Measurements from ENCODE around the gene SLC16A9. TPM values are rescaled to one million over a fixed set of nuclear protein-coding genes. Genes with fewer than 3 reads are reported as not detected.
"Not testable (repeated sequence)": the region's sequence is repeated elsewhere in the genome, so short reads cannot be mapped to it uniquely, and the experiment has no call there.

SLC16A9 gene
- total RNA-seq, 1 donor from 2014 or later = 1.2 TPM

- H3K4me3 Mint-ChIP-seq = no peak overlapping the region
- no peaks in the 10 kb centered on the region for H3K9me3 Mint-ChIP-seq
- no peak overlapping the region for H3K27ac Mint-ChIP-seq
- H3K4me1 Mint-ChIP-seq = no peaks in the 10 kb centered on the region
- ChIA-PET CTCF (no interaction called here), POLR2A (no interaction called here)
- no peaks in the 10 kb centered on the region for H3K36me3 Mint-ChIP-seq (ENCODE audit: low read depth)
- no peak for TF ChIP-seq CTCF (IDR thresholded peaks at IDR 0.05)
- ATAC-seq (ENCODE audit: low read depth) = no peak
- no peak for DNase-seq
- peaks cover 8% of the 10 kb centered on the region for H3K27me3 Mint-ChIP-seq
- intact Hi-C loops (cut with micrococcal nuclease) = no loop called here
These were observed 42.8 kb upstream of the SLC16A9 start for GRCh38 chr10:59752278-59752940.

- Mint-ChIP-seq H3K9me3 (no peaks in the 10 kb centered on the region), H3K4me3 (no peak overlapping the region), H3K36me3 (ENCODE audit: low read depth) (no peaks in the 10 kb centered on the region), H3K4me1 (no peaks in the 10 kb centered on the region), H3K27me3 (peaks cover 11% of the 10 kb centered on the region), H3K27ac (no peak overlapping the region)
- POLR2A ChIA-PET = no interaction called here
- CTCF ChIA-PET = no interaction called here
- intact Hi-C loops (cut with micrococcal nuclease) = no loop called here
- ATAC-seq (ENCODE audit: low read depth) (no peak), DNase-seq (no peak)
- TF ChIP-seq CTCF (IDR thresholded peaks at IDR 0.05) = no peak
These were observed 40.7 kb upstream of the SLC16A9 start for GRCh38 chr10:59750155-59750945.

GRCh38 chr10:59748834-59749233, 39.2 kb upstream of the SLC16A9 start:
- ChIA-PET POLR2A (no interaction called here), CTCF (no interaction called here)
- TF ChIP-seq CTCF (IDR thresholded peaks at IDR 0.05) = no peak
- Mint-ChIP-seq H3K36me3 (ENCODE audit: low read depth) (no peaks in the 10 kb centered on the region), H3K27ac (no peak overlapping the region), H3K4me1 (no peaks in the 10 kb centered on the region), H3K9me3 (peaks cover 3% of the 10 kb centered on the region), H3K4me3 (no peak overlapping the region), H3K27me3 (peaks cover 11% of the 10 kb centered on the region)
- ATAC-seq (ENCODE audit: low read depth) = no peak
- DNase-seq = no peak
- intact Hi-C loops (cut with micrococcal nuclease) = no loop called here

GRCh38 chr10:59745163-59745650, 35.6 kb upstream of the SLC16A9 start:
- TF ChIP-seq CTCF (IDR thresholded peaks at IDR 0.05) = no peak
- Mint-ChIP-seq H3K4me3 (no peak overlapping the region), H3K36me3 (ENCODE audit: low read depth) (no peaks in the 10 kb centered on the region), H3K27ac (no peak overlapping the region), H3K4me1 (no peaks in the 10 kb centered on the region), H3K27me3 (peaks cover 9% of the 10 kb centered on the region), H3K9me3 (peaks cover 3% of the 10 kb centered on the region)
- intact Hi-C loops (cut with micrococcal nuclease) = no loop called here
- no peak for DNase-seq
- ChIA-PET POLR2A (no interaction called here), CTCF (no interaction called here)
- ATAC-seq (ENCODE audit: low read depth) = no peak

GRCh38 chr10:59744762-59745161, 35.1 kb upstream of the SLC16A9 start:
- H3K4me3 Mint-ChIP-seq; H3K4me1 Mint-ChIP-seq; POLR2A ChIA-PET; DNase-seq; H3K27ac Mint-ChIP-seq; ATAC-seq (ENCODE audit: low read depth); intact Hi-C loops (cut with micrococcal nuclease); H3K27me3 Mint-ChIP-seq; H3K9me3 Mint-ChIP-seq; CTCF ChIA-PET; H3K36me3 Mint-ChIP-seq (ENCODE audit: low read depth): not testable (repeated sequence)

- H3K9me3 Mint-ChIP-seq; H3K4me1 Mint-ChIP-seq; H3K27me3 Mint-ChIP-seq; CTCF ChIA-PET; POLR2A ChIA-PET; ATAC-seq (ENCODE audit: low read depth); DNase-seq; H3K27ac Mint-ChIP-seq; intact Hi-C loops (cut with micrococcal nuclease); H3K36me3 Mint-ChIP-seq (ENCODE audit: low read depth); H3K4me3 Mint-ChIP-seq: not testable (repeated sequence)
These were observed 34.5 kb upstream of the SLC16A9 start for GRCh38 chr10:59744156-59744555.

All from activated B cell treated with CpG ODN at 0.5 μM for 24 hours (primary cell).